GM21360 (cell line): ENCODE results near the gene GADD45B.
A peak's percentile ranks its signal among the peaks of the same experiment; 100 is the strongest.

Experiments
- ATAC-seq: cut with Tn5 transposase; IDR thresholded peaks from one replicate; pipeline ENCODE4 v1.9.1; 2021; ENCODE audit warnings: mild to moderate bottlenecking, moderate library complexity; ENCODE audit not compliant: unreplicated experiment

The GADD45B gene, protein sequence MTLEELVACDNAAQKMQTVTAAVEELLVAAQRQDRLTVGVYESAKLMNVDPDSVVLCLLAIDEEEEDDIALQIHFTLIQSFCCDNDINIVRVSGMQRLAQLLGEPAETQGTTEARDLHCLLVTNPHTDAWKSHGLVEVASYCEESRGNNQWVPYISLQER

DNA sequence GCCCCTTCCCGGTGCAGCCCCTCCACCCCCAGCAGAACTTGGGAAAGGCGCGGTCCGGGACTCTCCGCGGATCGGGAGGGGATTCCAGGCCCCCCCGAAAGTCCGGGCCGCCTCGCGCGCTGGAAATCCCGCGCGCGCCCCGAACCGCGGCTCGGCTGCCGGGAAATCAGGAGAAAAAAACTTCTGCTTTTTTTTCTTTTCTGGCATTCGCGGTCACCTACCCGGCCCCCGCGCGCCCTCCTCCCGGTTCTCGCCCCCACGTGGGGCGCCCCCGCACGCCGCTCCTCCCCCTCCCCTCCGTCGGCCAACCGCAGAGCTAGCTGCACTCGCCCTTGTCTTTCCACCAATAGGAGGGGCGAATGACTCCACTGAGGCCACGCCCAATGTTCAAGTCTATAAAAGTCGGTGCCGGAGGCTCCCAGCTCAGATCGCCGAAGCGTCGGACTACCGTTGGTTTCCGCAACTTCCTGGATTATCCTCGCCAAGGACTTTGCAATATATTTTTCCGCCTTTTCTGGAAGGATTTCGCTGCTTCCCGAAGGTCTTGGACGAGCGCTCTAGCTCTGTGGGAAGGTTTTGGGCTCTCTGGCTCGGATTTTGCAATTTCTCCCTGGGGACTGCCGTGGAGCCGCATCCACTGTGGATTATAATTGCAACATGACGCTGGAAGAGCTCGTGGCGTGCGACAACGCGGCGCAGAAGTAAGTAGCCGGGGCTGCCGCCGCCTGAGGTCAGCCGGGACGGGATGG lies at the start of gene GADD45B:
TSS of gene GADD45B (plus strand) at position 426 of the 749 bp plus-strand sequence. CDS start at position 658, 232 bp downstream.
- peak; percentile 40 for ATAC-seq

DNA sequence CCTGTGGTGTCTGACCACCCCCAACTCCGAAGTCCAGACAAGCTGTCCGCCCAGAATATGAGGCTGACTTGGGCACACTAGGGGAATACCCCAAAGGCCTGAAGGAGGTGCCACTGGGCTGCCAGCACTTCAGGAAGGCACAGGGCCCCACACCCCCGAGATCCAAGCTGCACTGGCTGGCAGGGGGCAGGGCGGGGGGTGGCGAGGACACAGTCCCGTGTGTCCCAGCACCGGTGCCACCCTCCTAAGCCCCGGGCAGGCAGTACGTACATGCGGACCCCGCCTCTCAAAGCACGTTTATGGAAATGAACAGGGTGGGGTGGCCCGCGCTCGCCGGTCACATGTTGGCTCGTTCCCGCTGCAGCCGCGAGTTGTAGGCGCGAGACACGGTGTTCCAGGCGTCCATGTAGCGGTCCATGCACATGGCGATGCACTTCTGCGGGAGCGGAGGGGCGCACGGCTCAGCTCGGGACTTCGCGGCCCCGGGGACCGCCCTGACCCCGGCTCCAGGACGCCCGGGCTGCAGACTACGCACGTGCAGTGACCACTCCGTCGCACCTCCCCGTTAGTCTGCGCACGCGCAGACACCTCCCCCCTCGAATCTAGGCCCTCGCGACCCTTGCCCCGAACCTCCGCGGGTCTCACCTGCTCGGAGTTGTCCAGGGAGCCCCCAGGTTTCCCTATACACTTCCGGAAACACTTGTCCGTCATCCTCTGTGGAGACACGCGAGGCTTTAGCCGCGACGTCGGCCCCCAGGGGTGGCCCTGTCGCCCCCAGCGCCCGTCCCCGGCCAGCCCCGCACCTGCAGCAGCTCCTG lies 49.1 kb upstream of the GADD45B start:
- ATAC-seq, result peak; percentile 15

GRCh38 chr19:2427429-2428320 lies 48.3 kb upstream of the GADD45B start, which contains the start of gene TIMM13:
Gene TIMM13, minus strand, starts transcription at chr19:2427586. Its CDS starts 53 bp downstream, at chr19:2427533.
- ATAC-seq, result peak; percentile 71

DNA sequence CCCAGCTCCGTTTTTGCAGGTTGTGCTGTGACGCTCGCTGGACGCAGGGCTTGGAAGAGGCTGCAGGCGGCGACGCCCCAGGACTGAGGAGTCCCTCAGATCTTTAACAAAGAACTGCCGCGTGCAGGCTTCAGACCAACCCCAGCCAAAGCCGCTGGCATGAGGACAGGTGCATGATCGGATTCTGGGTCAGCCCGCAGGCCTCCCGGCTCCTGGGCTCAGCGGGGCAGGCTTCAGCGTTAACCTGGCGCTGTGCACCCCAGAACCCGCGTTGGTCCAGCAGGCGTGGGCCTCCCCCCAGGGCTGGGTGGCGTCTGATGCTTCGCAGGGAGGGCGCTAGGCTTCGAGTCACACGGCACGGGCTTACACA lies 47.6 kb upstream of the GADD45B start:
- ATAC-seq, result no peak

- no peak for ATAC-seq
Observed at GRCh38 chr19:2428756-2429711, 46.9 kb upstream of the GADD45B start.

DNA sequence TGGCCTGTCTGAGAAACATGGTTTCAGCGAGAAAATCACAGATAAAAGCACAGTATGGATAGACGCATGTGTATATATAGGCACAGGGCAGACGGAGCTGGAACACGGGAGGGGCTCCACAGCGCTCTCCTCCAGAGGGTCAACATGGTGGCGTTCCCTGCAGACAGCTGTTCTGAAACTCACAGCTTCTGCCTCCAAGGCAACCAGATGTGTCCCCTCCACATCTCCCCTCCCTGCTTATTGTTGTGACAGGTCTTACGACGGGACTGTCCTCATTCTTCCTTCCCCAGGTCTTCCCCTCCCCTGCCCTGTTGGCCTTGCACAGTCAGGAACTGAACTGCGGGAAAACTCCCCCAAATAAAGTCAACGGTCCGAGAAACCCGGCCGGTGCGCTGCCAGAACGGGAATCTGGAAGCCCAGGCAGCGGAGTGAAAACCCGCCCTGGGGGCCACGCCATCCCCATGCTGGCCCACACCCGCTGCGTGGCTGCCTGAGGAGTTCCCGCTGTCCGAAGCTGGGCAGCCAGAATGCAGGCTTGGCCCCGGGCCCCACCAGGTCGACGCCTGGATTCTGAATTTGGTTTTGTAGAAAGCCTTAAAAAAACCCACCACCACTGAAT lies 45.9 kb upstream of the GADD45B start:
- no peak for ATAC-seq

DNA sequence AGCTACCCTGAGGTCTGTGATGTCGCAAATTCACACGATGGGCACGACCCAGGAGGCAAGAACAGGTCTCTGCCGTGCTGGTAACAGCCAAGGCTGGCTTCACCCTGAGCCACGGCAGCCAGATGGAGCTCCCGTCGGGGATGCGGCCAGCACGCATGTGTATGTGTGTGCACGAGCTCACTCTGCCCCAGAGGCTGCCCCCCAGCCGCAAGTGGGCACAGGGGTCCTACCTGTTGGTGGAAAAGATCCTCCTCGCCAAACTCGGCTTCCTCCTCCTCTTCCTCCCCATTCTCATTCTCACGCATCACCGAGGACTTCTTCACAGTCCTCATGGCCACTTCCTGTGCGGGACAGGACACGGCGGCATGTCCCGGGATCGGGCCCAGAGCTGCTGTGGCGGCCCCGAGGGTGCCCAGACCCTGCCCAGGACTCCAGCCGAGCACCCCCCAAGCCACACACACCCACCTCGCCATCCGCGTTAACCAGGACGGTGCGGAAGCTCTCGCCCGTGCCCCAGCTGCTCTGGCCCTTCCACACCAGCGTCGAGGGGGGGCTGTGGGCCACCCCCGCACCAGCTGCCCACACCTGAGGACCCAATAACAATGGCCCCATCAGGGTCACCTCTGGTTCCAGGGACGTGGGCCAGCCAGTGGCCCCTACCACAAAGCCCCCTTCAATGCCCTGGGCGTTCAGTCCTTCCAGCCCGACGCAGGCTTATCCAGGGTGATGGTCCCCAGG lies 44.4 kb upstream of the GADD45B start:
- no peak for ATAC-seq

DNA sequence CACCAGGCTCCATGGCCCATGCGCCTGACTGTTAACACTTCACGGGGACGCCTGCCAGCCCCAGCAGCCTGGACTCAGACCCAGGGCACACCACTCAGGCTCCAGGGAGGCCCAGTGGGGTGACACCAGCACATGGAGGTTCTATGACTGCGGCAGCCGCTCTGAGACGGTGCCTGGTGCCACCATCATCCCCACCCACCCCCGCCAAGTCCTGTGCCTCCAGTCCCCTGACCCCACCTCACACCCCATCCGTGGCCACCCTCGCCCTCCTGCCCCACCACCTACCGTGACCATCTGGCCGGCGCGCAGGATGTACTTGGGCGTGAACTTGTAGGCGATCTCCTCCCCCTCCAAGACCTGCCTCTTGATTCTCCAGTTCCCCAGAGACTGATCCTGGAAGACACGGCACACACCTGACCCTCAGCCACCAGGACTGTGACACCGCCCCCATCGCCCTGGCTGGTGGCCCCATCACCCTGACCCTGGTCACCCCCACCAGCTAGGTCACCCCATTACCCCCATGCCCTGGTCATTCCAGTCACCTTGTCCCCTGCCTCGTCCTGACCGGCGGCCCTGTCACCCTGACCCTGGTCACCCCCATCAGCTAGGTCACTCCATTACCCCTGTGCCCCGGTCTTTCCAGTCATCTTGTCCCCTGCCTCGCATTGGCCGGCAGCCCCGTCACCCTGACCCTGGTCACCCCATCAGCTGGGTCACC lies 43.6 kb upstream of the GADD45B start:
- ATAC-seq, result no peak

DNA sequence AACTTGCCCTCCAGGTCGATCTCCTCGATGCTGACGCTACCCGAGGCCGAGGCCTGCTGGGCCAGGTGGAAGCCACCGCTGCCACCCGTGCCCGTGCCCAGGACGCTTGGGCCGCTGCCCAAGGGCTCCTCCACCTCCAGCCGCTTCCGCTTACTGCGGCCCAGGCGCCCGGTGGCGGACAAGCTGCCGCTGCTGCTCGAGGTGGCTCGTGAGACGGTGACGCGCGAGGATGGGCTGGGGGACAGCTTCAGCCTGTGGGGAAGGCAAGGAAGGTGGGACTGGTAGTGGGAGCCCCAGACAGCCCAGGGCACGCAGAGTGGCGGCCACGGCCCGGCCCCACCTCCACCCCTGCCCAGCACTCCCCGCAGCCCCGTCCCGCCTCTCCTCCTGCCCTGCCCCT lies 42.1 kb upstream of the GADD45B start:
- no peak for ATAC-seq

DNA sequence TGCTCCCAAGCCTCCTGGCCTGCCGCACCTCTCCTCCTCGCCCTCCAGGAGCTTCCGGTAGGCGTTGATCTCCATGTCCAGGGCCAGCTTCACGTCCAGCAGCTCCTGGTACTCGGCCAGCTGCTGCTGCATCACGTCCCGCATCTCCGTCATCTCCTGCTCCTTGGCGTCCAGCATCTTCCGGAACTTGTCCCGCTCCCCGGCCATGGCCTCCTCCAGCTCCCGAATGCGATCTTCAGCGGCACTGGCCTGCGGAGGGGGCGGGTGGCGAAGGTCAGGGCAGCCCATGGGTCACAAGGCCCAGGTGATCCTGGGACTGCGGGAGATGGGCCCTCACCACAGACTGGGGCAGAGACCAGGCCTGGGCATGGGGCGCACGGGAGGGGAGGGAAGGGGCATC lies 41.7 kb upstream of the GADD45B start:
- no peak for ATAC-seq

DNA sequence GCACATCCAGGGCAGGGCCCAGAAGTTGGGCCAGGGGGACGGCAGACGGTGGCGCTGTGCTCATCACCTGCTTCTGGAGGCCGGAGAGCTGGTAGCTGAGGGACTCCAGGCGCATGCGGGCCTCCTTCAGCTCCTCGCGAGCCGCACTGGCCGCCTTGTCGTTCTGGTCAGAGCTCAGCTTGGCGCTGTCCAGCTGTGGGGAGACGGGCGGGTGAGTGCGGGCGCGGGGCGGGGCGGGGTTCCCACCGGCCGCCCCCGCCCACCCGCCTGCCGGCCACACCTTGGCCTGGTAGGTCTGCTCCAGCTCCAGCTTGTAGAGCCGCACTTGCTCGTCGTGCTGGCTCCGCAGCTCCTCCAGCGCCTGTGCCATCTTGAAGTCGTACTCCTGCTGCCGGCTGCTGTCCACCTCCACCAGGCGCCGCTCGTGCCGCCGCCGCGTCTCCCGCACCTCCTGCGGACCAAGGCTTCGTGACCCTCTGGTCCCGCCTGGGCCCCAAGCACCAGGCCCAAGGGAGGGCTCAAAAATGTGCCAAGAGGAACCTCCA lies 41.1 kb upstream of the GADD45B start:
- no peak for ATAC-seq

GRCh38 chr19:2436384-2436783 lies 39.5 kb upstream of the GADD45B start:
- ATAC-seq, result no peak

DNA sequence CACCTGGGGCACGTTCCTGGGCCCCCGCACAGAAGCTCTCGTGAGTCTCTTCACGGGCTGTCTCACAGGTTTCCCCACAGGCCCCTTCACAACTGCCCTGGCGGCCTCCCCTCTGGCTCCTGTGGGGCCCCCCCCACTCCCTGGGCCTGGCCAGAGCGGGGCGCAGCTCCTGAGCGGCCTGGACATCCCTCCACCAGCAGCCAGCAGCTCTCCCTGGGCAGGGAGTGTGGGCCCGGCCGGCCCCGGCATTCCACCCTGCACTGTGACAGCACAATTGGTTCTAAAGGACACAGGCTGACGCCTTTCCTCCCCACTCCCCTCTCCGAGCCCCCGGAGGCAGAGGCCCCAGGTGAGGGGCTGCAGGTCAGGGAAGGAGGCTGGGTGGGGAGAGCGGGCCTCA lies 39.0 kb upstream of the GADD45B start:
- ATAC-seq, result no peak

DNA sequence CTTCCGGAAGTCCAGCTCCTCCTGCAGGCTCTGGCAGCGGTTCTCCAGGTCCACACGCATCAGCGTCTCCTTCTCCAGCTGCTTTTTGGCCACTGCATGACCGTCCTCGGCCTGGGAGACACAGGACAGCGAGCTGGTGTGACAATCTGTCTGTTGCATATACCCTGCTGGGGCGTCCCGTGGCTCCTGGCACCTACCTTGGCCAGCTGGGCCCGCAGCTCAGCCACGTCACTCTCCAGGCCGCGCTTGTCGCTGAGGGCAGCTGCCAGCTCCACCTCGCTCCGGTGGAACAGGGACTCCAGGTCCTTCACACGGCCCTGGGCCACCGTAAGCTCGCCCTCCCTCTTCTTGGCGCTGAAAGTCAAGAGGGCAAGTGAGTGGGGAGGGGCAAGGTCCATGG lies 37.7 kb upstream of the GADD45B start:
- no peak for ATAC-seq

- no peak for ATAC-seq
Observed at GRCh38 chr19:2440515-2440914, 35.4 kb upstream of the GADD45B start.

- ATAC-seq, result no peak
Observed at GRCh38 chr19:2441096-2441752, 34.7 kb upstream of the GADD45B start.
